GM18519 (cell line): Measurements from ENCODE around the gene NOTCH2NLA.
"Not testable (repeated sequence)": the region's sequence is repeated elsewhere in the genome, so short reads cannot be mapped to it uniquely, and the experiment has no call there.

Experiments used
- ATAC-seq: cut with Tn5 transposase; IDR thresholded peaks from one replicate; pipeline ENCODE4 v1.9.1; 2021; ENCODE audit warnings: mild to moderate bottlenecking, moderate library complexity; ENCODE audit not compliant: unreplicated experiment, low FRiP score

Gene NOTCH2NLA

DNA sequence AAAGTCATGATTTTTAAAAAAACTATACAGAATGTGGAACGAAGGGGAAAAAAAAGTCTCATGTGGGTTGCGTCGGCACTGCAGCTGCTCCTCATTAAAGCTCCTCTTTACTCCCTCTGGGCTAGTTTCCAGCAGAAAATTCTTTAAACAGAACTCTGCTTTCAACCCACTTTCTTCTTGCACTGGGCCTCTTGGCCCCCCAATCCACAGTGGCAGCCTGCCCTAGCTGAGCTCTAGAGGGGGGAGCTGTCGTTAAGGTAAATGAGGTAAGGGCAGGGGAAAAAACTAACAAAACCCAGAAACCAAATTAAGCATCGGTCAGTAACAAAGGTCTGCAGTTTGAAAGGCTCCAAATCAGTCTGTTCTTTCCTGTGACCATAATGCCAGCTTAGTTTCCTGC lies 54.3 kb downstream of the NOTCH2NLA start:
- not testable (repeated sequence) for ATAC-seq

DNA sequence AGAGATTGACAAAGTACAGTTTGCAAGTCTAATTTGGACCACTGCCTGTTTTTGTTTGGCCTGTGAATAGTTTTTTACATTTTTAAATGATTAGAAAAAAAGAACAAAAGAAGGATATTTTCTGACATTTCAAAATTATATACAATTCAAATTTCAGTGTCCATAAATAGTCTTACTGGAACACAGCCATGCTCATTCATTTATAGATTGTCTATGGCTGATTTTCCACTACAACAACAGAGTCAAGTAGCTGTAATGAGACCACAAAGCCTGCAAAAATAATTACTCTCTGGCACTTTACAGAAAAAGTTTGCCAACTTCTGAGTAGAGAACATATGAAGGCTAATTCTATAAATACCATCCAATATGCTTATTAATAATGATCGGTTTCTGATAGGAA lies 61.1 kb downstream of the NOTCH2NLA start:
- ATAC-seq, result not testable (repeated sequence)

DNA sequence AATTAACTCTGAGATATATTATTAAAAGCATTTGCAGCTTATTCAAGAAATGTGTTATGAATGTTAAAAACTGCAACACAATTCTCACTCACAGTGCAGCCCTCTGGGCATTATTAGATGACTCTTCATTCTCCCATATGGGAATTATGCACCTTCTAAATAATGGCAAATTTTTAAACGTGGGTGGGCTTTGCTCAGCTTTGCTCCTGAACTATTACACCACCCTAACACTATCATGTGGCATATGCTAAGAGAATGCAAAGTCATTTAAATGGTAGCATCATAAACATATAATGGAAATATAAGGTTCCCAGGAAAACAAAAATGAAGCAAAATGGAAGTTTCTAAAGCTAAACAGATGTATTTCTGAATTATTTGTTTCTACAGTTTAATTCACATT lies 61.5 kb downstream of the NOTCH2NLA start:
- not testable (repeated sequence) for ATAC-seq

DNA sequence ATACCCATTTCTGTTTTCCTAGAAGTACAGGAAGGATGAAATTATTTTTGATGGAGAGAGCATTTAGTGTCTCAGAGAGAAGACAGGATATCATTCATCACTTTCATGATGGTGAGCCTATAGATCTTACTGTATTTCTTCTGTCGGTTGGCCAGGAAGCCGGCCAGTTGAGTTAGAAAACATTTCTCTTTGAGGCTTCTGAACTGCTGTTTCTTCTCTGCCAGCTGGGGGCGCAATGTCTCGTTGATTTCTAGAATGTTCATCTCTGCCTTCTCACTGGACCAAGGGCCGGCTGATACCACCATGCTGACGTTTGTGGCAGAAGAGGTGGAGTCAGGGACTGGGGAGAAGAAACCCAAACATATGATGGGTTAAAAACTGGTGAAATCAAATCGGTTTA lies 84.4 kb downstream of the NOTCH2NLA start, which contains the start of gene NBPF10:
NBPF10 (minus strand) TSS at position 340 of the 400 bp plus-strand sequence; CDS start at position 305, 35 bp downstream.
- ATAC-seq, result not testable (repeated sequence)
